Liver (tissue), 3 donors: ENCODE measurements around the gene TMEM255B.

Experiments
- EGR1 ChIP-seq, 2 donors: IDR thresholded peaks; 2 replicates each; pipeline ENCODE4 v1.6.1; 2016 to 2018; ENCODE audit warnings: antibody characterized with exemption in 2 of 2, low read depth in 2 of 2
- GABPA ChIP-seq, 2 donors: IDR thresholded peaks in 1 of 2; conservative IDR thresholded peaks in 1 of 2; 2 replicates each; pipeline ENCODE4 v1.6.1; 2016; ENCODE audit warnings: antibody characterized with exemption in 2 of 2, mild to moderate bottlenecking in 1 of 2, moderate library complexity in 1 of 2
- JUND ChIP-seq, 2 donors: IDR thresholded peaks; 2 replicates each; pipeline ENCODE4 v1.6.1; 2016; ENCODE audit warnings: antibody characterized with exemption in 2 of 2
- RAD21 ChIP-seq, 2 donors: IDR thresholded peaks; 2 replicates each; pipeline ENCODE4 v1.6.1; 2016; ENCODE audit warnings: antibody characterized with exemption in 2 of 2, mild to moderate bottlenecking in 2 of 2
- RXRA ChIP-seq, 2 donors: IDR thresholded peaks; 2 replicates each; pipeline ENCODE4 v1.6.1; 2017 to 2018; ENCODE audit warnings: antibody characterized with exemption in 2 of 2, mild to moderate bottlenecking in 1 of 2
- SP1 ChIP-seq: IDR thresholded peaks from 2 replicates; pipeline ENCODE4 v1.6.1; 2018; ENCODE audit warnings: antibody characterized with exemption, mild to moderate bottlenecking
- TAF1 ChIP-seq: conservative IDR thresholded peaks from 2 replicates; pipeline ENCODE4 v1.6.1; 2016; ENCODE audit warnings: antibody characterized with exemption, mild to moderate bottlenecking
- YY1 ChIP-seq: IDR thresholded peaks from 2 replicates; pipeline ENCODE4 v1.6.1; 2016; ENCODE audit warnings: antibody characterized with exemption, mild to moderate bottlenecking
- TF ChIP-seq, protein P1 (sequence below): fragments of 150-350 bp; IDR thresholded peaks from 2 replicates; pipeline ENCODE4 v1.5.1; 2017; ENCODE audit warnings: improper control_type of control experiment, low read depth, low read length; ENCODE audit not compliant: missing input control
- TF ChIP-seq, protein P2 (sequence below): IDR thresholded peaks from 2 replicates; pipeline ENCODE4 v1.6.1; 2016; ENCODE audit warnings: antibody characterized with exemption
- TF ChIP-seq, protein P3 (sequence below): IDR thresholded peaks from 2 replicates; pipeline ENCODE4 v1.6.1; 2016; ENCODE audit warnings: antibody characterized with exemption
- TF ChIP-seq, protein P4 (sequence below): IDR thresholded peaks from 2 replicates; pipeline ENCODE4 v1.6.1; 2016; ENCODE audit warnings: antibody characterized with exemption, mild to moderate bottlenecking
- donor health status: healthy.
- donor health status: healthy.

DNA sequence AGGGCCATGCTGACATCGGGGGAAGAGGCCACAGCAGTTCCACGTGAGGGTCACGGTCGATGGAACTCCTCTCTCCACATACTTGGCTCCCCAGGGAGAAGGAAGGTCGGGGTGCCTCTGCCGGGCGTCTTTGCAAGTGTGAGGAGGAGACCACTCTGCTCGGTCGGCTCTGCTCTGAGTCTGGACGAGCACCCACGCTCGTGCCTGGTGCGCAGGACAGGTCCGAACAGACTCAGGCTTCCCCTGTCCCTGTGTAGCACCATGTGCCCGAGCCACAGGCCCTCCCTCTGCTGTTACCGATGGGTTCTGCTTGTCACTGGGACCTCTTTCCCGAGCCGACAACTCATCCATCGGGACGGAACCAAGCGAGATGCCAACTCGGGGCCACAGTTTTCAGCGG lies 35.1 kb downstream of the TMEM255B start:
- TF ChIP-seq, protein P1, sequence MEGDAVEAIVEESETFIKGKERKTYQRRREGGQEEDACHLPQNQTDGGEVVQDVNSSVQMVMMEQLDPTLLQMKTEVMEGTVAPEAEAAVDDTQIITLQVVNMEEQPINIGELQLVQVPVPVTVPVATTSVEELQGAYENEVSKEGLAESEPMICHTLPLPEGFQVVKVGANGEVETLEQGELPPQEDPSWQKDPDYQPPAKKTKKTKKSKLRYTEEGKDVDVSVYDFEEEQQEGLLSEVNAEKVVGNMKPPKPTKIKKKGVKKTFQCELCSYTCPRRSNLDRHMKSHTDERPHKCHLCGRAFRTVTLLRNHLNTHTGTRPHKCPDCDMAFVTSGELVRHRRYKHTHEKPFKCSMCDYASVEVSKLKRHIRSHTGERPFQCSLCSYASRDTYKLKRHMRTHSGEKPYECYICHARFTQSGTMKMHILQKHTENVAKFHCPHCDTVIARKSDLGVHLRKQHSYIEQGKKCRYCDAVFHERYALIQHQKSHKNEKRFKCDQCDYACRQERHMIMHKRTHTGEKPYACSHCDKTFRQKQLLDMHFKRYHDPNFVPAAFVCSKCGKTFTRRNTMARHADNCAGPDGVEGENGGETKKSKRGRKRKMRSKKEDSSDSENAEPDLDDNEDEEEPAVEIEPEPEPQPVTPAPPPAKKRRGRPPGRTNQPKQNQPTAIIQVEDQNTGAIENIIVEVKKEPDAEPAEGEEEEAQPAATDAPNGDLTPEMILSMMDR = no peak
- TF ChIP-seq, protein P2, sequence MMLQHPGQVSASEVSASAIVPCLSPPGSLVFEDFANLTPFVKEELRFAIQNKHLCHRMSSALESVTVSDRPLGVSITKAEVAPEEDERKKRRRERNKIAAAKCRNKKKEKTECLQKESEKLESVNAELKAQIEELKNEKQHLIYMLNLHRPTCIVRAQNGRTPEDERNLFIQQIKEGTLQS = no peak
- TF ChIP-seq, protein P3, sequence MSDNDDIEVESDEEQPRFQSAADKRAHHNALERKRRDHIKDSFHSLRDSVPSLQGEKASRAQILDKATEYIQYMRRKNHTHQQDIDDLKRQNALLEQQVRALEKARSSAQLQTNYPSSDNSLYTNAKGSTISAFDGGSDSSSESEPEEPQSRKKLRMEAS = no peak
- TF ChIP-seq, protein P4, sequence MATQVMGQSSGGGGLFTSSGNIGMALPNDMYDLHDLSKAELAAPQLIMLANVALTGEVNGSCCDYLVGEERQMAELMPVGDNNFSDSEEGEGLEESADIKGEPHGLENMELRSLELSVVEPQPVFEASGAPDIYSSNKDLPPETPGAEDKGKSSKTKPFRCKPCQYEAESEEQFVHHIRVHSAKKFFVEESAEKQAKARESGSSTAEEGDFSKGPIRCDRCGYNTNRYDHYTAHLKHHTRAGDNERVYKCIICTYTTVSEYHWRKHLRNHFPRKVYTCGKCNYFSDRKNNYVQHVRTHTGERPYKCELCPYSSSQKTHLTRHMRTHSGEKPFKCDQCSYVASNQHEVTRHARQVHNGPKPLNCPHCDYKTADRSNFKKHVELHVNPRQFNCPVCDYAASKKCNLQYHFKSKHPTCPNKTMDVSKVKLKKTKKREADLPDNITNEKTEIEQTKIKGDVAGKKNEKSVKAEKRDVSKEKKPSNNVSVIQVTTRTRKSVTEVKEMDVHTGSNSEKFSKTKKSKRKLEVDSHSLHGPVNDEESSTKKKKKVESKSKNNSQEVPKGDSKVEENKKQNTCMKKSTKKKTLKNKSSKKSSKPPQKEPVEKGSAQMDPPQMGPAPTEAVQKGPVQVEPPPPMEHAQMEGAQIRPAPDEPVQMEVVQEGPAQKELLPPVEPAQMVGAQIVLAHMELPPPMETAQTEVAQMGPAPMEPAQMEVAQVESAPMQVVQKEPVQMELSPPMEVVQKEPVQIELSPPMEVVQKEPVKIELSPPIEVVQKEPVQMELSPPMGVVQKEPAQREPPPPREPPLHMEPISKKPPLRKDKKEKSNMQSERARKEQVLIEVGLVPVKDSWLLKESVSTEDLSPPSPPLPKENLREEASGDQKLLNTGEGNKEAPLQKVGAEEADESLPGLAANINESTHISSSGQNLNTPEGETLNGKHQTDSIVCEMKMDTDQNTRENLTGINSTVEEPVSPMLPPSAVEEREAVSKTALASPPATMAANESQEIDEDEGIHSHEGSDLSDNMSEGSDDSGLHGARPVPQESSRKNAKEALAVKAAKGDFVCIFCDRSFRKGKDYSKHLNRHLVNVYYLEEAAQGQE = no peak
- TF ChIP-seq SP1 (no peak), TAF1 (no peak), GABPA (IDR thresholded peaks at IDR 0.05 in 1 of 2, conservative IDR thresholded peaks at IDR 0.05 in 1 of 2) (no peak), JUND (IDR thresholded peaks at IDR 0.05) (no peak), YY1 (no peak), RXRA (IDR thresholded peaks at IDR 0.05) (no peak), RAD21 (IDR thresholded peaks at IDR 0.05) (no peak), EGR1 (IDR thresholded peaks at IDR 0.05; ENCODE audit: low read depth in 2 of 2) (no peak)
